Mesothelial cell of epicardium (in vitro differentiated cells): ENCODE data around the gene MUSK. TPM values are rescaled to one million over a fixed set of nuclear protein-coding genes. Genes with fewer than 3 reads are reported as not detected.
"Not testable (repeated sequence)": the region's sequence is repeated elsewhere in the genome, so short reads cannot be mapped to it uniquely, and the experiment has no call there.

ENCODE experiments used
- DNase-seq, 2 experiments: peaks; one replicate each; pipeline ENCODE4 v3.0.0; 2021; ENCODE audit warnings: low spot score in 2 of 2; ENCODE audit not compliant: unreplicated experiment in 2 of 2
- H3K27ac Mint-ChIP-seq: 2 replicates; pipeline ENCODE4 v1.8.0; 2021; ENCODE audit warnings: mixed read lengths
- H3K27me3 Mint-ChIP-seq: 2 replicates; pipeline ENCODE4 v1.8.0; 2021; ENCODE audit warnings: low read depth, mixed read lengths
- H3K36me3 Mint-ChIP-seq: 2 replicates; pipeline ENCODE4 v1.8.0; 2021; ENCODE audit warnings: mixed read lengths
- H3K4me1 Mint-ChIP-seq: 2 replicates; pipeline ENCODE4 v1.8.0; 2021; ENCODE audit warnings: mixed read lengths
- H3K4me3 Mint-ChIP-seq: 2 replicates; pipeline ENCODE4 v1.8.0; 2021; ENCODE audit warnings: mild to moderate bottlenecking, moderate library complexity, mixed read lengths
- H3K9me3 Mint-ChIP-seq: 2 replicates; pipeline ENCODE4 v1.8.0; 2021; ENCODE audit warnings: mixed read lengths
- total RNA-seq: library from RNA; stranded (reverse); gene quantifications from 3 replicates; pipeline ENCODE4 v1.2.1, GENCODE V29; 2021
- TF ChIP-seq, protein P1 (sequence below): fragments of 200-600 bp; sonication (generic); IDR thresholded peaks from one replicate; pipeline ENCODE4 v1.5.0; 2021; ENCODE audit warnings: antibody characterized with exemption; ENCODE audit not compliant: unreplicated experiment

MUSK gene
- total RNA-seq, 1 donor from 2014 or later, result 0.09 TPM

- peaks cover 3% of the 10 kb centered on the region for H3K4me1 Mint-ChIP-seq
- H3K4me3 Mint-ChIP-seq, result no peak overlapping the region
- peaks cover 5% of the 10 kb centered on the region for H3K9me3 Mint-ChIP-seq
- TF ChIP-seq, protein P1, sequence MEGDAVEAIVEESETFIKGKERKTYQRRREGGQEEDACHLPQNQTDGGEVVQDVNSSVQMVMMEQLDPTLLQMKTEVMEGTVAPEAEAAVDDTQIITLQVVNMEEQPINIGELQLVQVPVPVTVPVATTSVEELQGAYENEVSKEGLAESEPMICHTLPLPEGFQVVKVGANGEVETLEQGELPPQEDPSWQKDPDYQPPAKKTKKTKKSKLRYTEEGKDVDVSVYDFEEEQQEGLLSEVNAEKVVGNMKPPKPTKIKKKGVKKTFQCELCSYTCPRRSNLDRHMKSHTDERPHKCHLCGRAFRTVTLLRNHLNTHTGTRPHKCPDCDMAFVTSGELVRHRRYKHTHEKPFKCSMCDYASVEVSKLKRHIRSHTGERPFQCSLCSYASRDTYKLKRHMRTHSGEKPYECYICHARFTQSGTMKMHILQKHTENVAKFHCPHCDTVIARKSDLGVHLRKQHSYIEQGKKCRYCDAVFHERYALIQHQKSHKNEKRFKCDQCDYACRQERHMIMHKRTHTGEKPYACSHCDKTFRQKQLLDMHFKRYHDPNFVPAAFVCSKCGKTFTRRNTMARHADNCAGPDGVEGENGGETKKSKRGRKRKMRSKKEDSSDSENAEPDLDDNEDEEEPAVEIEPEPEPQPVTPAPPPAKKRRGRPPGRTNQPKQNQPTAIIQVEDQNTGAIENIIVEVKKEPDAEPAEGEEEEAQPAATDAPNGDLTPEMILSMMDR, result no peak
- no peaks in the 10 kb centered on the region for H3K36me3 Mint-ChIP-seq
- DNase-seq, result no peak
- no peak overlapping the region for H3K27ac Mint-ChIP-seq
- H3K27me3 Mint-ChIP-seq, result no peaks in the 10 kb centered on the region
Measured at GRCh38 chr9:110691002-110691549, 22.5 kb downstream of the MUSK start.

DNA sequence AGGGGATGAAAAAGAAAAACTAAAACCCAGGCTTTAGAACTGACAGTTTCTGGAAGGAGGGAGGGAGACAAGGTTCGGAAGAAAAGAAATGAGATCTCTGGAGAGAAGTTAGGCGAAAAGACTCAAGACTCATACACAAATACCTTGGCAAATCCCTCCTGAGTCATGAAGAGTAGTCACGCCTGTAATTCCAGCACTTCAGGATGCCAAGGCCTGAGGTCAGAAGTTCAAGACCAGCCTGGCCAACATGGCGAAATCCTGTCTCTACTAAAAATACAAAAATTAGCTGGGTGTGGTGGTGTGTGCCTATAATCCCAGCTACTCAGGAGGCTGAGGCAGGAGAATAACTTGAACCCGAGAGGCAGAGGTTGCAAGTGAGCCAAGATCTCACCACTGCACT is 27.3 kb downstream of the MUSK start:
- DNase-seq, H3K4me3 Mint-ChIP-seq, H3K36me3 Mint-ChIP-seq, H3K27me3 Mint-ChIP-seq, H3K27ac Mint-ChIP-seq, H3K4me1 Mint-ChIP-seq, H3K9me3 Mint-ChIP-seq: not testable (repeated sequence)

DNA sequence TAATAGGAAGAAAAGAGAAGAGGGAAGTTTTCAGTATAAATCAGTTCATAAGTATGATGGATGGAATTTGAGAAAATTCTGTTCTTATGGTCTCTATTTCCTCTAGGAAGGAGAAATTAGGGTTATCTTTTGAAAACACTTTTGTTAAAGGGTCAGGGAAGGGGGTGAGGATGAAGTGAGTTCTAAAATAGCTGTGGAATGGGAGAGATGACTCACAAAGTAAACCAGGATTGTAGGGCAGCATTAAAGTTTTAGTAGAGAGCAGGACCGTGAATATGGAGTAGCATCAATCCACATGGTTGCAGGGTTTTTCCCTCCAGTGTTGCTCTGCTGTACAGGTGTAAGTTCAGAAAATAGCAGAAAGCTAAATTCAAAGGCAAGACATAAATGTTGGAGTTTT is 32.4 kb downstream of the MUSK start:
- DNase-seq, result no peak
- no peaks in the 10 kb centered on the region for H3K27me3 Mint-ChIP-seq
- H3K9me3 Mint-ChIP-seq, result peaks cover 5% of the 10 kb centered on the region
- TF ChIP-seq, protein P1, result no peak
- H3K36me3 Mint-ChIP-seq, result no peaks in the 10 kb centered on the region
- H3K4me3 Mint-ChIP-seq, result no peak overlapping the region
- no peak overlapping the region for H3K27ac Mint-ChIP-seq
- H3K4me1 Mint-ChIP-seq, result peaks cover 2% of the 10 kb centered on the region

- H3K27me3 Mint-ChIP-seq, result peaks cover 2% of the 10 kb centered on the region
- no peak overlapping the region for H3K27ac Mint-ChIP-seq
- peaks cover 2% of the 10 kb centered on the region for H3K4me1 Mint-ChIP-seq
- no peak for DNase-seq
- H3K36me3 Mint-ChIP-seq, result no peaks in the 10 kb centered on the region
- H3K4me3 Mint-ChIP-seq, result no peak overlapping the region
- TF ChIP-seq, protein P1, result no peak
- H3K9me3 Mint-ChIP-seq, result peaks cover 5% of the 10 kb centered on the region
Measured at GRCh38 chr9:110703669-110704068, 35.1 kb downstream of the MUSK start.

DNA sequence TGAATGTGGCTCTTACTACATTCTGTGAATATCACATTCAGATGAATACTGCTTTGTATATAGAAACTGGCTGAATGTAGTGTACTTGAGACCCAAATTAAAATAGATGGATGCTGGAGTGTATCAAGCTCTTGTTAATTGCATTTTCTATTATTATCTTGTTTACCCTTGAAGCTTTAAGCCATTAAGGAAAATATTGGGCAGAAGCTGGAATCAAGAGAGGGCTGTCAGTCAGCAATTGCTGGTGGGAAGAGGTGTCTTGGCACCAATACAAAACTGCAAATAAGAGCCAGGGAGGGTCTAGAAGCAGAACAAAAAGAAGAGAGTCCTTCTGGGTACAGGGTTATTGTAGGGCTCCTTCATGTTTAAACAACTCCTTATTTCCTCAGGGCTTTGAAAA is 38.8 kb downstream of the MUSK start:
- Mint-ChIP-seq H3K27me3 (peaks cover 2% of the 10 kb centered on the region), H3K36me3 (no peaks in the 10 kb centered on the region), H3K27ac (no peak overlapping the region), H3K4me1 (no peaks in the 10 kb centered on the region), H3K9me3 (peaks cover 5% of the 10 kb centered on the region), H3K4me3 (no peak overlapping the region)
- DNase-seq, result no peak
- TF ChIP-seq, protein P1, result no peak

GRCh38 chr9:110710420-110710819 is 41.8 kb downstream of the MUSK start:
- peaks cover 10% of the 10 kb centered on the region for H3K4me1 Mint-ChIP-seq
- H3K27me3 Mint-ChIP-seq, result peaks cover 2% of the 10 kb centered on the region
- H3K36me3 Mint-ChIP-seq, result no peaks in the 10 kb centered on the region
- no peak overlapping the region for H3K27ac Mint-ChIP-seq
- TF ChIP-seq, protein P1, result no peak
- H3K4me3 Mint-ChIP-seq, result no peak overlapping the region
- no peak for DNase-seq
- no peaks in the 10 kb centered on the region for H3K9me3 Mint-ChIP-seq
